Kidney epithelial cell (primary cell): Measurements from ENCODE around the gene GET4. TPM values are rescaled to one million over a fixed set of nuclear protein-coding genes. Genes with fewer than 3 reads are reported as not detected.

Experiments used
- DNase-seq: peaks from one replicate; pipeline ENCODE4 v3.0.0-alpha.2; 2010; ENCODE audit warnings: low read depth
- H3K27me3 ChIP-seq: 2 replicates; pipeline ENCODE4 v1.6.0; 2011; ENCODE audit warnings: low read length; ENCODE audit not compliant: control insufficient read depth, insufficient read depth
- H3K36me3 ChIP-seq: 2 replicates; pipeline ENCODE4 v1.5.1; 2011; ENCODE audit warnings: low read length; ENCODE audit not compliant: control insufficient read depth, insufficient read depth
- H3K4me3 ChIP-seq: 2 replicates; pipeline ENCODE4 v1.5.1; 2011; ENCODE audit warnings: low read depth, mild to moderate bottlenecking, control low read depth, low read length
- total RNA-seq: library from RNA; depleted of rRNA; stranded (reverse); fragments of >200 nt; gene quantifications from 2 replicates; pipeline ENCODE4 v1.2.3, GENCODE V29; 2015
- TF ChIP-seq, protein P1 (sequence below): IDR thresholded peaks from 2 replicates; pipeline ENCODE4 v1.5.1; 2011; ENCODE audit warnings: mild to moderate bottlenecking, moderate library complexity, low read length, control low read depth, inconsistent platforms; ENCODE audit not compliant: insufficient read depth, poor library complexity, severe bottlenecking

Gene GET4
- total RNA-seq, 1 donor from 2014 or later, result 63.1 TPM

GRCh38 chr7:893686-894085 lies 17.3 kb downstream of the GET4 start:
- H3K4me3 ChIP-seq, result no peak overlapping the region
- DNase-seq, result no peak
- H3K36me3 ChIP-seq, result peaks cover 1% of the 10 kb centered on the region
- TF ChIP-seq, protein P1, sequence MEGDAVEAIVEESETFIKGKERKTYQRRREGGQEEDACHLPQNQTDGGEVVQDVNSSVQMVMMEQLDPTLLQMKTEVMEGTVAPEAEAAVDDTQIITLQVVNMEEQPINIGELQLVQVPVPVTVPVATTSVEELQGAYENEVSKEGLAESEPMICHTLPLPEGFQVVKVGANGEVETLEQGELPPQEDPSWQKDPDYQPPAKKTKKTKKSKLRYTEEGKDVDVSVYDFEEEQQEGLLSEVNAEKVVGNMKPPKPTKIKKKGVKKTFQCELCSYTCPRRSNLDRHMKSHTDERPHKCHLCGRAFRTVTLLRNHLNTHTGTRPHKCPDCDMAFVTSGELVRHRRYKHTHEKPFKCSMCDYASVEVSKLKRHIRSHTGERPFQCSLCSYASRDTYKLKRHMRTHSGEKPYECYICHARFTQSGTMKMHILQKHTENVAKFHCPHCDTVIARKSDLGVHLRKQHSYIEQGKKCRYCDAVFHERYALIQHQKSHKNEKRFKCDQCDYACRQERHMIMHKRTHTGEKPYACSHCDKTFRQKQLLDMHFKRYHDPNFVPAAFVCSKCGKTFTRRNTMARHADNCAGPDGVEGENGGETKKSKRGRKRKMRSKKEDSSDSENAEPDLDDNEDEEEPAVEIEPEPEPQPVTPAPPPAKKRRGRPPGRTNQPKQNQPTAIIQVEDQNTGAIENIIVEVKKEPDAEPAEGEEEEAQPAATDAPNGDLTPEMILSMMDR, result no peak
- H3K27me3 ChIP-seq, result no peaks in the 10 kb centered on the region

DNA sequence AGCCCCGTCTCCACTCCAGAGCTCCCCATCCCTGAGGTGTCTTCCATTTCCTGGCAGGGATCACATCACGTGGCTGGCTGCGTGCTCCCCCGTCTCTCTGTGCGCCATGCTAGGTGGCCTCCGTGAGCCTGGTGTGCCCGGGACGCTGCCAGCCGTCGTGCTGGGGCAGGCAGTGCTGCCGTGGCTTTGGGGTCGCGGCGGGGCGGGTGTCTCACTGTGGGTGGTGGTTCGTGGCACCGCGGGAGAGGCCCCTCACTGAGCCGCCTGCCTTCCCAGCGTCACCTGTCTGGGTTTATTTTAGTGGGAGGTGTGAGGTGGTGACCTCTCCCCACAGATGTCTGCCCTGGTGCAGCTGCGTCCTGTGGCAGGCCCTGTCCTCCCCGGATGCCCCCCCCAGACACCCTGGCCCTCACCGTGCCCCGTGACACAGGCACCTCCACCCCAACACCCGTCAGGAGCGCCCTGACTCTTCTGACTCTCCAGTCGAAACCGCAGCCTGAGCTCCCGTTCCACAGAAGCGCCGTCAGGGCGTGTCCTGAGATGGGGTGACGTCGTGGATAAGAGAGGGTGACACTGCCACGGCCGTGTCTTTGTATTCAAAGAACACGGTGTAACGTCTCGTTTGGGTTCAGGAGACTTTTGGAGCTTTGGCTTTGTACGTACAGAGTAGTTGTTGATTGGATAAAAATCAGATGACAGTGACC lies 18.0 kb downstream of the GET4 start:
- Histone ChIP-seq H3K4me3 (no peak overlapping the region), H3K36me3 (peaks cover 1% of the 10 kb centered on the region), H3K27me3 (peaks cover 3% of the 10 kb centered on the region)
- TF ChIP-seq, protein P1, result no peak
- DNase-seq, result no peak

DNA sequence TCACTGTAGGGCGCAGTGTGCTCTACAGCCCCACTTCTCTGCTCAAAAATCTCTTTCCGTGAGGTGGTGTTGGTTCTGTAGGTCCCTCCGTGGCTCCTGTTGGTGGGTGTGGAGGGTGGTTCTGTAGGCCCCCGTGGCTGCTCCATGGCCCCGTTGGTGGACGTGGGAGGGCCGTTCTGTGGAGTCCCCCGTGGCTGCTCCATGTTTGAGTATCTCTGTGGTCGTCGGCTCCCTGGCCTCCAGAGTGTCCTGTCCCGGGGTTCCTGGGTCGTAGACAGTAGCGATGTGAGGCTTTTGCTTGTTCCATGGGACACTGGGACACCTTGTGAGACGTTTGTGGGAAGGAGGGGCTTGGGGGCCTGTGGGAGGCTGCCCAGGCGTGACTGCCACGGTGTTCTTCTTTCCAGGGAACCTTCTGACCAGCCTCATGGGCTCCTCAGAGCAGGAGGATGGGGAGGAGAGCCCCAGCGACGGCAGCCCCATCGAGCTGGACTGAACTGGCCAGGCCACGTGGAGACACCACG lies 18.6 kb downstream of the GET4 start:
- no peak for DNase-seq
- peaks cover 1% of the 10 kb centered on the region for H3K36me3 ChIP-seq
- TF ChIP-seq, protein P1, result no peak
- peaks cover 3% of the 10 kb centered on the region for H3K27me3 ChIP-seq
- no peak overlapping the region for H3K4me3 ChIP-seq

DNA sequence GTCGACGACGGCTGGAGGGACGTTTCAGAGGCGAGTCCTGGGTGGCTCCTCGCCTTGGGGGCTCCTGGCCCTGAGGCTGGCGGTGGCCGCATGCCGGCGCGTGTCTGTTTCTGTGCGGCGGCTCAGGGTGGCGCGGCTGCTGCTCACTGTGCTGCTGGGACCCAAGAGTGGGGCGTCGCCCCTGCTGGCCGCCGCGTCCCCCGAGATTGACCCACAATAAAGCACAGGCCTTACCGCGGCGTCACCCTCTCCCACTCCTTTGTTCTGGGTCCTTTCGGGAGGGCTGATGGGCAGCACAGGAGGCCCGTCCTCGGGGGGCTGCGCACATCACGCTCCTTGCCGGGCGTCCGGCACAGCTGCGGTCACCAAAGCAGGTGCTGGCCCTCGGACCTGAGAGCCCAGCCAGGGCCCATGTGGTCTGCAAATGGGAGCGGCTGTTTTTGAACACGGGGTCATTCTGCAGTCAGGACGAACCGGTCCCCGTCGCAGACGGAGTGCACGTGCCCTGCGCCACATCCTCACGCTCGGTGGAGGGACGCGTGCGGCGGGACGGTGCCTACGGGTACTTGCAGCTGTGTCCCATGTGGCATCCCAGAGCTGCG lies 19.2 kb downstream of the GET4 start:
- no peak for DNase-seq
- H3K27me3 ChIP-seq, result peaks cover 3% of the 10 kb centered on the region
- TF ChIP-seq, protein P1, result no peak
- peaks cover 1% of the 10 kb centered on the region for H3K36me3 ChIP-seq
- H3K4me3 ChIP-seq, result no peak overlapping the region

DNA sequence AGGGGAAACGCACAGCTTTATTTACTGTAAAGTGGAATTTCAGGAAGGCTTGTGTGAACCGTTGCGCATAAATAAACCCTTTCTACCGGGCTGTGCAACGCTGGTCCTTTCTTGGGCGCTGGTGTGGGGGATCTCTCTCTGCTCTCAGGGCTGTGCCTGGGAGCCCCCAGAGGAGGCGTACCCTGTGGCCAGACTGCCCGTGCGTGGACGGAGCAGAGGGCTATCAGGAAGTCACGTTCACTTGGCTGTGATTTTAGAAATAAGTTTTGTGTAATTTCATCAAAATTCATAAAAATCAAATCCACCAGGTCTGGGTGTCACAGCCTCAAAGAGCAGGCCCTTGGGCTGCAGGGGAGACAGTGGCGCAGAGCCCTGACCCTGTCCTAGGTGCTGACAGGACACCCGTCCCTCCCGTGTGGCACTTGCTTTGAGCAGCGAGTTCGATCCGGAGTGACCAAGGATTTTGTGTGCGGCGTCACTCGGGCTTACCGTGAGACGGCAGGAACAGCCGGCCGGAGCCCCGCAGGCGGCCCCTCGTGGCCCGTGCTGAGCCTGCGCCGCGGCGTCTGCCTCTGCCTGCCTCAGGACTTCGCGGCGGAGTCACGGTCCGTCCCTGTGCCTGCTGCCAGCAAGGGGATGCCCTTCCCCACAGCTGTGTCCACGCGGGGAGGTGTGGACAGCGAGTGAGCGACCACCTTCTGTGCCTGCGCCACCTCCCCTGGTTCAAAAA lies 20.2 kb downstream of the GET4 start:
- H3K4me3 ChIP-seq, result no peak overlapping the region
- no peak for DNase-seq
- H3K27me3 ChIP-seq, result peaks cover 3% of the 10 kb centered on the region
- peaks cover 1% of the 10 kb centered on the region for H3K36me3 ChIP-seq
- TF ChIP-seq, protein P1, result no peak
